Measurements from ENCODE around the gene BAZ1B.

- TF ChIP-seq, protein P1, sequence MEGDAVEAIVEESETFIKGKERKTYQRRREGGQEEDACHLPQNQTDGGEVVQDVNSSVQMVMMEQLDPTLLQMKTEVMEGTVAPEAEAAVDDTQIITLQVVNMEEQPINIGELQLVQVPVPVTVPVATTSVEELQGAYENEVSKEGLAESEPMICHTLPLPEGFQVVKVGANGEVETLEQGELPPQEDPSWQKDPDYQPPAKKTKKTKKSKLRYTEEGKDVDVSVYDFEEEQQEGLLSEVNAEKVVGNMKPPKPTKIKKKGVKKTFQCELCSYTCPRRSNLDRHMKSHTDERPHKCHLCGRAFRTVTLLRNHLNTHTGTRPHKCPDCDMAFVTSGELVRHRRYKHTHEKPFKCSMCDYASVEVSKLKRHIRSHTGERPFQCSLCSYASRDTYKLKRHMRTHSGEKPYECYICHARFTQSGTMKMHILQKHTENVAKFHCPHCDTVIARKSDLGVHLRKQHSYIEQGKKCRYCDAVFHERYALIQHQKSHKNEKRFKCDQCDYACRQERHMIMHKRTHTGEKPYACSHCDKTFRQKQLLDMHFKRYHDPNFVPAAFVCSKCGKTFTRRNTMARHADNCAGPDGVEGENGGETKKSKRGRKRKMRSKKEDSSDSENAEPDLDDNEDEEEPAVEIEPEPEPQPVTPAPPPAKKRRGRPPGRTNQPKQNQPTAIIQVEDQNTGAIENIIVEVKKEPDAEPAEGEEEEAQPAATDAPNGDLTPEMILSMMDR (IDR thresholded peaks at IDR 0.05), result no peak
- no peak for TF ChIP-seq POLR2A (IDR thresholded peaks at IDR 0.05)
Observed at GRCh38 chr7:73431041-73431835, 90.9 kb downstream of the BAZ1B start.

Data from esophagus squamous epithelium (tissue), 4 donors.